Spleen (tissue), 7 donors: Measurements from ENCODE around the gene KBTBD8.

ENCODE experiments used
- POLR2AphosphoS5 ChIP-seq, 3 donors: sonication (generic); formaldehyde crosslinking; IDR thresholded peaks; one replicate each; pipeline ENCODE4 v1.5.1; 2017; ENCODE audit warnings: antibody characterized with exemption in 3 of 3
- TF ChIP-seq, protein P1 (sequence below), 11 experiments: fragments of 200-600 bp in 7 of 11; fragments of 450-650 bp in 4 of 11; sonication (generic) in 4 of 11; IDR thresholded peaks in 8 of 11; conservative IDR thresholded peaks in 3 of 11; 1 replicate in 7 of 11; 2 replicates in 4 of 11; pipeline versions ENCODE4 v1.4.0 to v1.8.0; 2016 to 2021; ENCODE audit warnings: antibody characterized with exemption in 11 of 11, inconsistent platforms in 4 of 11, mild to moderate bottlenecking in 1 of 11
- donor health status: DM: no; HTN: no; CAD: no; lungs with moderate emphysema.
- donor health status: DM: no; HTN: no; CAD: no.
- donor health status: DM: no; HTN: no; CAD: no.

DNA sequence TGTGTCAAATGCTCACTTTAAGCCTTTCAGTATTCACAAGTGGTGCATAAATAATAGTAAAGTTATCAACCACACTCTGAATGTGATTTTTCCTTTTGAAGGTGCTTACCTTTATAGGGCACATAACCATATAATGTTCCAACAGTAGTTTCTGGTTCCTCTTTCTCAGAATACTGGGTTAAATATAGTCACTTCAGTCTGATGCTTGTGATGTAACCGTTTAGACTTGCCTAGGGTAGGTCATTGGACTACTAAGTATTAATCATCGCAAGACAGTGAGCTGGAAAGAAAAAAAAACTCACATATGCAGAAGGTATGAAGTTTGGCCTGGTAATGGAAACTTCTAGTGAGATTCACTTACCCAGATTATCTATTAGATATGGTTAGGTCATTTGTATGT lies 1.9 kb downstream of the KBTBD8 start:
- TF ChIP-seq, protein P1, sequence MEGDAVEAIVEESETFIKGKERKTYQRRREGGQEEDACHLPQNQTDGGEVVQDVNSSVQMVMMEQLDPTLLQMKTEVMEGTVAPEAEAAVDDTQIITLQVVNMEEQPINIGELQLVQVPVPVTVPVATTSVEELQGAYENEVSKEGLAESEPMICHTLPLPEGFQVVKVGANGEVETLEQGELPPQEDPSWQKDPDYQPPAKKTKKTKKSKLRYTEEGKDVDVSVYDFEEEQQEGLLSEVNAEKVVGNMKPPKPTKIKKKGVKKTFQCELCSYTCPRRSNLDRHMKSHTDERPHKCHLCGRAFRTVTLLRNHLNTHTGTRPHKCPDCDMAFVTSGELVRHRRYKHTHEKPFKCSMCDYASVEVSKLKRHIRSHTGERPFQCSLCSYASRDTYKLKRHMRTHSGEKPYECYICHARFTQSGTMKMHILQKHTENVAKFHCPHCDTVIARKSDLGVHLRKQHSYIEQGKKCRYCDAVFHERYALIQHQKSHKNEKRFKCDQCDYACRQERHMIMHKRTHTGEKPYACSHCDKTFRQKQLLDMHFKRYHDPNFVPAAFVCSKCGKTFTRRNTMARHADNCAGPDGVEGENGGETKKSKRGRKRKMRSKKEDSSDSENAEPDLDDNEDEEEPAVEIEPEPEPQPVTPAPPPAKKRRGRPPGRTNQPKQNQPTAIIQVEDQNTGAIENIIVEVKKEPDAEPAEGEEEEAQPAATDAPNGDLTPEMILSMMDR (IDR thresholded peaks at IDR 0.05 in 8 of 11, conservative IDR thresholded peaks at IDR 0.05 in 3 of 11) = no peak
- TF ChIP-seq POLR2AphosphoS5 (IDR thresholded peaks at IDR 0.05) = no peak
